ENCODE results near the gene PRUNE2.

GRCh38 chr9:76817489-76817888, 88.4 kb downstream of the PRUNE2 start:
- TF ChIP-seq RCOR1 (IDR thresholded peaks at IDR 0.05; ENCODE audit: low read length) (no peak), CTCF (IDR thresholded peaks at IDR 0.05) (no peak), EP300 (IDR thresholded peaks at IDR 0.05; ENCODE audit: borderline replicate concordance in 1 of 2, low read depth in 1 of 2, low read length in 1 of 2) (no peak), MAX (IDR thresholded peaks at IDR 0.05; ENCODE audit: low read depth) (no peak)
